NT2/D1 (cell line): Measurements from ENCODE around the gene TIAM2.

Experiments used
- DNase-seq: peaks from one replicate; pipeline ENCODE4 v3.0.0-alpha.2; 2011; ENCODE audit warnings: low read depth, low spot score
- H3K27me3 ChIP-seq: 2 replicates; pipeline ENCODE4 v1.6.0; 2011; ENCODE audit warnings: mild to moderate bottlenecking; ENCODE audit not compliant: insufficient read length, insufficient read depth
- H3K36me3 ChIP-seq: 2 replicates; pipeline ENCODE4 v1.6.1; 2011; ENCODE audit warnings: mild to moderate bottlenecking, low read length, mixed read lengths; ENCODE audit not compliant: insufficient read depth, insufficient read length
- H3K4me1 ChIP-seq: 2 replicates; pipeline ENCODE4 v1.5.1; 2011; ENCODE audit not compliant: insufficient read depth, insufficient read length
- H3K4me3 ChIP-seq: 2 replicates; pipeline ENCODE4 v1.5.1; 2011; ENCODE audit warnings: low read depth; ENCODE audit not compliant: insufficient read length
- H3K9ac ChIP-seq: 2 replicates; pipeline ENCODE4 v1.6.0; 2011; ENCODE audit warnings: low read depth; ENCODE audit not compliant: insufficient read length
- H3K9me3 ChIP-seq: 2 replicates; pipeline ENCODE4 v1.5.1; 2011; ENCODE audit warnings: mild to moderate bottlenecking, low read length; ENCODE audit not compliant: insufficient read depth
- SUZ12 ChIP-seq: IDR thresholded peaks from 2 replicates; pipeline ENCODE4 v1.6.1; 2011; ENCODE audit not compliant: insufficient read length, insufficient read depth; ENCODE audit errors: extremely low read depth
- YY1 ChIP-seq: IDR thresholded peaks from 2 replicates; pipeline ENCODE4 v1.6.1; 2011; ENCODE audit not compliant: insufficient read length, insufficient read depth
- ZNF274 ChIP-seq: IDR thresholded peaks from 2 replicates; pipeline ENCODE4 v1.6.1; 2011; ENCODE audit warnings: mild to moderate bottlenecking, low read depth, low read length

TIAM2 gene

GRCh38 chr6:155291291-155291690 is 296.2 kb downstream of the TIAM2 start:
- no peak overlapping the region for H3K4me3 ChIP-seq
- H3K27me3 ChIP-seq = no peaks in the 10 kb centered on the region
- no peaks in the 10 kb centered on the region for H3K4me1 ChIP-seq
- no peaks in the 10 kb centered on the region for H3K9me3 ChIP-seq
- H3K9ac ChIP-seq = no peak overlapping the region
- no peak for DNase-seq
- no peak for TF ChIP-seq ZNF274
- no peak for TF ChIP-seq YY1
- no peak for TF ChIP-seq SUZ12
- H3K36me3 ChIP-seq = peaks cover 59% of the 10 kb centered on the region

DNA sequence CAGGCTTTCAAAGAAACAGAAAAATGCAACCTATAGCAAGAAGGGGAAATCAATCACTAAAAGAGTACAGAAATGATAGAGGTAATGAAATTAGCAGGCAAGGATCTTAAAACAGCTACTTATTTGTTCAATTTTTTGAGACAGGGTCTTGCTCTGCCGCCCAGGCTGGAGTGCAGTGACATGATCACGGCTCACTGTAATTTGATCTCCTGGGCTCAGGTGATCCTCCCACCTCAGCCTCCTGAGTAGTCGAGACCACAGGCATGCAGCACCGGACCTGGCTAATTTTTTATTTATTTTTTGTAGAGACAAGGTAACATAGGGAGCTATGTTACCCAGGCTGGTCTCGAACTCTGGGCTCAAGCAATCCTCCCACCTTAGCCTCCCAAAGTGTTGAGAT is 297.6 kb downstream of the TIAM2 start:
- no peak overlapping the region for H3K4me3 ChIP-seq
- no peaks in the 10 kb centered on the region for H3K9me3 ChIP-seq
- DNase-seq = no peak
- H3K27me3 ChIP-seq = no peaks in the 10 kb centered on the region
- H3K4me1 ChIP-seq = no peaks in the 10 kb centered on the region
- peaks cover 61% of the 10 kb centered on the region for H3K36me3 ChIP-seq
- H3K9ac ChIP-seq = no peak overlapping the region
- TF ChIP-seq ZNF274 = no peak
- TF ChIP-seq SUZ12 = no peak
- no peak for TF ChIP-seq YY1

DNA sequence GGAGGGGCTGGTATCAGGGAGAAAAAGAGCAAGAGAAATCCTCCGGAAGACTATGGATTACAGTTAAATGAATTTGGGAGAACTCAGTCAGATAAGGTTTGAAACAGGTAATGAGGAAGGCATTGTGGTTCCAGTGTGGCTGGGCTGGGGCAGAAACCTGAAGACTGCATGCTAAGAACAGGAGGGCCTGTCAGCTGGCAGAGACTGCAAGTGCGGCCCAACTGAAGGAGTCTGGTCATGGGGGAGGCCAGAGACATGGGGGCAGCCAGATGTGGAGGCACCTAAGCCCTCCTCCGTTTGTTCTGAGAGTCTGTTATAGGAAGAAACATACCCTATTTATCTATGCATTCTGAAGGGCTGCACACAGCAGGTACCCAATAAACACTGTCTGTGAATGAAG is 302.6 kb downstream of the TIAM2 start:
- Histone ChIP-seq H3K9ac (no peak overlapping the region), H3K4me1 (no peaks in the 10 kb centered on the region), H3K27me3 (no peaks in the 10 kb centered on the region), H3K36me3 (peaks cover 50% of the 10 kb centered on the region), H3K9me3 (no peaks in the 10 kb centered on the region), H3K4me3 (no peak overlapping the region)
- DNase-seq = no peak
- no peak for TF ChIP-seq ZNF274
- TF ChIP-seq SUZ12 = no peak
- no peak for TF ChIP-seq YY1

- no peaks in the 10 kb centered on the region for H3K27me3 ChIP-seq
- peaks cover 34% of the 10 kb centered on the region for H3K36me3 ChIP-seq
- H3K9me3 ChIP-seq = no peaks in the 10 kb centered on the region
- no peak for TF ChIP-seq ZNF274
- TF ChIP-seq SUZ12 = no peak
- no peak for TF ChIP-seq YY1
- H3K4me3 ChIP-seq = no peak overlapping the region
- H3K9ac ChIP-seq = no peak overlapping the region
- no peak for DNase-seq
- no peaks in the 10 kb centered on the region for H3K4me1 ChIP-seq
Observed at GRCh38 chr6:155301867-155302266, 306.8 kb downstream of the TIAM2 start.

DNA sequence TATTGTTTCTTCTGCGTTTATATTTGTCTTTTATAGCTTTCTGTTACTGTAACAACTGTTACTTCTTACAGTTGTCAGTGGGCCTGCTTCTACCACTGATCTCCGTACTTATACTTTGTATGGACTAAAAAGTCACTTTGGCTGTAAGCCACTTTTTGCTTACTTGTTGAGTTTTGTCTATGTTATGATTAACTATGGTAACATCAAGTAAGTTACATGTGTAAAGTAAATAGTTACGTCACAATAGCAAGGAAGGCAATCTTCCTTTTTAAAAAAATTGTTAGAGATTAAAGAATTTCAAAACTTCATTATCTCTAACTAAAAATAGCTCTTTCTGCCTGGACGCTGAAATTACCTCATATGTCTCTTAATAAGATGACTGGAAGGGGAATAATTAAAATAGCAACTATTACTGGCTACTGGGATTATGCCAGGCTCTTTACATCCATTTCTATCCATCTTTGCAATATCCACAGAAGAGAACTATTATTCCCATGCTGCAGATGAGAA is 308.3 kb downstream of the TIAM2 start:
- Histone ChIP-seq H3K9ac (no peak overlapping the region), H3K9me3 (no peaks in the 10 kb centered on the region), H3K4me3 (no peak overlapping the region), H3K27me3 (no peaks in the 10 kb centered on the region), H3K4me1 (no peaks in the 10 kb centered on the region), H3K36me3 (peaks cover 41% of the 10 kb centered on the region)
- TF ChIP-seq ZNF274 (no peak), SUZ12 (no peak), YY1 (no peak)
- no peak for DNase-seq

GRCh38 chr6:155306958-155307357 is 311.8 kb downstream of the TIAM2 start:
- H3K27me3 ChIP-seq = no peaks in the 10 kb centered on the region
- H3K9ac ChIP-seq = no peak overlapping the region
- TF ChIP-seq YY1 (no peak), SUZ12 (no peak), ZNF274 (no peak)
- peaks cover 56% of the 10 kb centered on the region for H3K36me3 ChIP-seq
- no peak overlapping the region for H3K4me3 ChIP-seq
- no peak for DNase-seq
- no peaks in the 10 kb centered on the region for H3K9me3 ChIP-seq
- no peaks in the 10 kb centered on the region for H3K4me1 ChIP-seq
